Keratinocyte (primary cell): Measurements from ENCODE around the gene OSBPL1A. TPM values are rescaled to one million over a fixed set of nuclear protein-coding genes. Genes with fewer than 3 reads are reported as not detected.

Experiments
- DNase-seq: peaks from one replicate; pipeline ENCODE4 v3.0.0-alpha.2; 2011; ENCODE audit warnings: low read depth, missing footprints, low spot score
- FAIRE-seq: peaks from 2 replicates; lab custom pipeline; 2011; peaks lifted over from hg19 to GRCh38; lab: Jason Lieb, UNC
- H2AFZ ChIP-seq: 2 replicates; pipeline ENCODE4 v1.6.0; 2012; ENCODE audit warnings: low read length, control low read depth, inconsistent platforms; ENCODE audit not compliant: control insufficient read depth
- H3K27ac ChIP-seq: 2 replicates; pipeline ENCODE4 v1.5.1; 2011; ENCODE audit warnings: low read length; ENCODE audit not compliant: control insufficient read depth, insufficient read depth
- H3K27me3 ChIP-seq: 3 replicates; pipeline ENCODE4 v1.6.0; 2011; ENCODE audit warnings: low read length; ENCODE audit not compliant: control insufficient read depth, insufficient read depth; ENCODE audit errors: extremely low read depth
- H3K36me3 ChIP-seq, 2 experiments: 2 replicates in 1 of 2; 3 replicates in 1 of 2; pipeline ENCODE4 v1.5.1; 2011; ENCODE audit warnings: low read length in 2 of 2, mild to moderate bottlenecking in 1 of 2; ENCODE audit not compliant: control insufficient read depth in 2 of 2, insufficient read depth in 2 of 2; ENCODE audit errors: extremely low read depth in 1 of 2
- H3K4me1 ChIP-seq: 3 replicates; pipeline ENCODE4 v1.5.1; 2011; ENCODE audit warnings: low read length; ENCODE audit not compliant: control insufficient read depth, insufficient read depth; ENCODE audit errors: extremely low read depth
- H3K4me2 ChIP-seq: 3 replicates; pipeline ENCODE4 v1.6.0; 2011; ENCODE audit warnings: low read depth, low read length; ENCODE audit not compliant: control insufficient read depth, insufficient read depth; ENCODE audit errors: extremely low read depth
- H3K4me3 ChIP-seq, 3 experiments: fragments of 200-600 bp in 1 of 3; sonication (generic) in 1 of 3; 2 replicates in 2 of 3; 3 replicates in 1 of 3; pipeline ENCODE4 v1.5.1; 2011 to 2016; ENCODE audit warnings: low read length in 3 of 3, mild to moderate bottlenecking in 3 of 3, control low read depth in 2 of 3, inconsistent platforms in 1 of 3, low read depth in 1 of 3, mixed read lengths in 1 of 3, mixed run types in 1 of 3, moderate library complexity in 1 of 3; ENCODE audit not compliant: control insufficient read depth in 2 of 3, insufficient read depth in 2 of 3; ENCODE audit errors: extremely low read depth in 1 of 3
- H3K79me2 ChIP-seq: 2 replicates; pipeline ENCODE4 v1.6.0; 2012; ENCODE audit warnings: low read length; ENCODE audit not compliant: control insufficient read depth, insufficient read depth
- H3K9ac ChIP-seq: 3 replicates; pipeline ENCODE4 v1.6.0; 2011; ENCODE audit warnings: low read length; ENCODE audit not compliant: control insufficient read depth, insufficient read depth; ENCODE audit errors: extremely low read depth
- H3K9me1 ChIP-seq: 3 replicates; pipeline ENCODE4 v1.6.0; 2011; ENCODE audit warnings: low read length; ENCODE audit not compliant: control insufficient read depth, insufficient read depth; ENCODE audit errors: extremely low read depth
- H3K9me3 ChIP-seq: 2 replicates; pipeline ENCODE4 v1.5.1; 2012; ENCODE audit warnings: low read depth, low read length; ENCODE audit not compliant: control insufficient read depth
- H4K20me1 ChIP-seq: 3 replicates; pipeline ENCODE4 v1.6.0; 2011; ENCODE audit warnings: low read length; ENCODE audit not compliant: control insufficient read depth, insufficient read depth; ENCODE audit errors: extremely low read depth
- CTCF ChIP-seq, 3 experiments: IDR thresholded peaks in 1 of 3; conservative IDR thresholded peaks in 1 of 3; optimal IDR thresholded peaks in 1 of 3; 2 replicates in 2 of 3; 3 replicates in 1 of 3; pipeline versions ENCODE3 to v1.5.1; 2011; ENCODE audit warnings: low read length in 3 of 3, mild to moderate bottlenecking in 3 of 3, moderate library complexity in 2 of 3, control low read depth in 1 of 3, inconsistent platforms in 1 of 3; ENCODE audit not compliant: insufficient read depth in 2 of 3; ENCODE audit errors: extremely low read depth in 1 of 3
- EZH2 ChIP-seq: IDR thresholded peaks from one replicate; pipeline ENCODE4 v1.6.1; 2012; ENCODE audit warnings: inconsistent platforms, mild to moderate bottlenecking, low read length, moderate library complexity
- dilution Hi-C: fragments of 300-500 bp; cut with MboI; formaldehyde crosslinking; loops from one replicate; pipeline ENCODE4 v1.7.0; 2020; ENCODE audit warnings: low sequenced_read_pairs; ENCODE audit not compliant: extremely low pct_ligation_motif_present
- polyA plus RNA-seq, 5 experiments: library from polyadenylated mRNA; depleted of rRNA in 3 of 5; stranded (reverse) in 3 of 5; stranded (forward) in 1 of 5; unstranded in 1 of 5; fragments of >200 nt; gene quantifications; 1 replicate in 1 of 5; 2 replicates in 3 of 5; 3 replicates in 1 of 5; pipeline versions ENCODE4 v1.2.1 to v1.2.3, GENCODE V29; 2011 to 2012; ENCODE audit warnings: missing spikeins in 2 of 5, low read depth in 1 of 5, low replicate concordance in 1 of 5

Gene OSBPL1A
- polyA plus RNA-seq, 1 donor (not counting 4 experiments of a cell fraction or from before 2014, with no cell fraction given), result 17.7 TPM

- TF ChIP-seq CTCF (optimal IDR thresholded peaks at IDR 0.05 in 1 of 3, IDR thresholded peaks at IDR 0.05 in 1 of 3, conservative IDR thresholded peaks at IDR 0.05 in 1 of 3; ENCODE audit: extremely low read depth in 1 of 3, insufficient read depth in 2 of 3, low read length in 3 of 3), result no peak
- H3K27ac ChIP-seq, result no peak overlapping the region
- H3K9ac ChIP-seq, result no peak overlapping the region
- H2AFZ ChIP-seq, result no peak overlapping the region
- no peaks in the 10 kb centered on the region for H3K9me1 ChIP-seq
- no peak for FAIRE-seq
- H3K27me3 ChIP-seq, result no peaks in the 10 kb centered on the region
- peaks cover 5% of the 10 kb centered on the region for H3K4me1 ChIP-seq
- dilution Hi-C loops, result no loop called here
- no peak for DNase-seq
- no peak overlapping the region for H3K4me2 ChIP-seq
- H3K9me3 ChIP-seq, result no peaks in the 10 kb centered on the region
- H3K79me2 ChIP-seq, result peaks cover 3% of the 10 kb centered on the region
- no peaks in the 10 kb centered on the region for H3K36me3 ChIP-seq
- H3K4me3 ChIP-seq, result no peak overlapping the region
- H4K20me1 ChIP-seq, result no peaks in the 10 kb centered on the region
Measured at GRCh38 chr18:24259869-24260641, 137.6 kb downstream of the OSBPL1A start.

- no peak for FAIRE-seq
- dilution Hi-C loops, result no loop called here
- TF ChIP-seq CTCF (optimal IDR thresholded peaks at IDR 0.05 in 1 of 3, IDR thresholded peaks at IDR 0.05 in 1 of 3, conservative IDR thresholded peaks at IDR 0.05 in 1 of 3; ENCODE audit: extremely low read depth in 1 of 3, insufficient read depth in 2 of 3, low read length in 3 of 3), result no peak
- no peak for TF ChIP-seq EZH2
Measured at GRCh38 chr18:24254071-24254470, 143.6 kb downstream of the OSBPL1A start.

More at GRCh38 chr18:24254071-24254470, 143.6 kb downstream of the OSBPL1A start:
- DNase-seq, result no peak
- Histone ChIP-seq H3K9me1 (no peaks in the 10 kb centered on the region), H3K27me3 (no peaks in the 10 kb centered on the region), H3K27ac (no peak overlapping the region), H4K20me1 (no peaks in the 10 kb centered on the region), H3K4me2 (no peak overlapping the region), H3K9ac (no peak overlapping the region), H3K79me2 (peaks cover 2% of the 10 kb centered on the region), H3K9me3 (no peaks in the 10 kb centered on the region), H3K4me1 (no peaks in the 10 kb centered on the region), H3K36me3 (no peaks in the 10 kb centered on the region), H3K4me3 (no peak overlapping the region), H2AFZ (no peak overlapping the region)
